H1 (cell line): ENCODE measurements around the gene ASTL. TPM values are rescaled to one million over a fixed set of nuclear protein-coding genes. Genes with fewer than 3 reads are reported as not detected.

Experiments used
- CTCF ChIA-PET: fragments of 300-600 bp; sonication (Branson Sonifier 250); formaldehyde crosslinking; loops from one replicate; lab custom pipeline; 2021; ENCODE audit not compliant: partially characterized antibody; lab: Charles Lee
- POLR2A ChIA-PET: fragments of 300-600 bp; sonication (Branson Sonifier 250); formaldehyde crosslinking; loops from one replicate; lab custom pipeline; 2021; ENCODE audit warnings: inconsistent platforms; ENCODE audit not compliant: partially characterized antibody; lab: Charles Lee
- DNase-seq, 2 experiments: peaks; one replicate each; pipeline versions ENCODE4 v3.0.0 to v3.0.0-alpha.2; 2010 to 2022; ENCODE audit warnings: low spot score in 2 of 2, low read depth in 1 of 2, mixed read lengths in 1 of 2
- FAIRE-seq: peaks from 2 replicates; lab custom pipeline; 2011; peaks lifted over from hg19 to GRCh38; lab: Jason Lieb, UNC
- H2AFZ ChIP-seq: 2 replicates; pipeline ENCODE4 v1.8.1; 2012; ENCODE audit warnings: low read length, inconsistent platforms
- H2AK5ac ChIP-seq: 2 replicates; pipeline ENCODE4 v1.6.1; 2013; ENCODE audit warnings: low read depth, low read length
- H2BK120ac ChIP-seq: replicated peaks from 2 replicates; pipeline ENCODE3; 2013; ENCODE audit warnings: low read depth, low read length, inconsistent platforms
- H2BK12ac ChIP-seq: 2 replicates; pipeline ENCODE4 v1.6.1; 2013; ENCODE audit warnings: low read depth, low read length
- H2BK15ac ChIP-seq: 2 replicates; pipeline ENCODE4 v1.6.1; 2013; ENCODE audit warnings: low read length
- H2BK20ac ChIP-seq: 2 replicates; pipeline ENCODE4 v1.6.1; 2013; ENCODE audit warnings: low read length
- H2BK5ac ChIP-seq: 2 replicates; pipeline ENCODE4 v1.6.1; 2013; ENCODE audit warnings: low read depth, low read length
- H3K14ac ChIP-seq: 2 replicates; pipeline ENCODE4 v1.6.1; 2013; ENCODE audit warnings: inconsistent platforms; ENCODE audit not compliant: insufficient read length
- H3K18ac ChIP-seq: 2 replicates; pipeline ENCODE4 v1.6.1; 2013; ENCODE audit warnings: low read length; ENCODE audit errors: extremely low read depth
- H3K23ac ChIP-seq: 2 replicates; pipeline ENCODE4 v1.6.1; 2013; ENCODE audit warnings: inconsistent platforms; ENCODE audit not compliant: insufficient read length
- H3K23me2 ChIP-seq: 2 replicates; pipeline ENCODE4 v1.6.1; 2013; ENCODE audit warnings: low read depth, low read length
- H3K27ac ChIP-seq: 2 replicates; pipeline ENCODE4 v1.6.1; 2011; ENCODE audit warnings: low read depth, low read length, inconsistent platforms
- H3K27me3 ChIP-seq, 4 experiments: replicated peaks in 1 of 4; 1 replicate in 1 of 4; 2 replicates in 3 of 4; pipeline versions ENCODE4 v1.6.1 to v1.8.1; 2011 to 2013; ENCODE audit warnings: low read length in 3 of 4, mild to moderate bottlenecking in 3 of 4, inconsistent platforms in 2 of 4, mixed read lengths in 2 of 4, moderate library complexity in 1 of 4; ENCODE audit not compliant: control insufficient read depth in 3 of 4, insufficient read depth in 3 of 4; ENCODE audit errors: extremely low read depth in 1 of 4
- H3K36me3 ChIP-seq, 4 experiments: 2 replicates each; pipeline versions ENCODE4 v1.6.1 to v1.8.1; 2011 to 2013; ENCODE audit warnings: mild to moderate bottlenecking in 4 of 4, low read length in 3 of 4, moderate library complexity in 2 of 4, control low read depth in 1 of 4, inconsistent platforms in 1 of 4; ENCODE audit not compliant: insufficient read depth in 4 of 4, control insufficient read depth in 2 of 4
- H3K4ac ChIP-seq: replicated peaks from 2 replicates; pipeline ENCODE3; 2013; ENCODE audit warnings: low read length, low read depth, mixed read lengths, inconsistent platforms; ENCODE audit not compliant: insufficient read length
- H3K4me1 ChIP-seq, 4 experiments: replicated peaks in 1 of 4; 1 replicate in 1 of 4; 2 replicates in 3 of 4; pipeline versions ENCODE4 v1.6.1 to v1.8.1; 2011 to 2013; ENCODE audit warnings: low read length in 3 of 4, inconsistent platforms in 2 of 4, mixed read lengths in 1 of 4; ENCODE audit not compliant: insufficient read depth in 4 of 4, control insufficient read depth in 3 of 4
- H3K4me2 ChIP-seq, 2 experiments: 2 replicates each; pipeline versions ENCODE4 v1.6.1 to v1.8.1; 2011 to 2013; ENCODE audit warnings: low read depth in 2 of 2, low read length in 2 of 2, control low read depth in 1 of 2, inconsistent platforms in 1 of 2, mild to moderate bottlenecking in 1 of 2; ENCODE audit not compliant: insufficient read depth in 1 of 2
- H3K4me3 ChIP-seq, 4 experiments: fragments of 200-600, 300-600 bp in 1 of 4; sonication (generic), shearing (Covaris generic), sonication (Bioruptor Twin) in 1 of 4; 2 replicates each; pipeline versions ENCODE4 v1.5.1 to v1.8.1; 2011 to 2016; ENCODE audit warnings: low read length in 4 of 4, low read depth in 3 of 4, control low read depth in 2 of 4, inconsistent platforms in 2 of 4, mild to moderate bottlenecking in 2 of 4, mixed read lengths in 1 of 4, moderate library complexity in 1 of 4; ENCODE audit not compliant: insufficient read depth in 2 of 4; ENCODE audit errors: extremely low read depth in 1 of 4
- H3K56ac ChIP-seq: replicated peaks from 2 replicates; pipeline ENCODE3; 2013; ENCODE audit warnings: low read depth, mild to moderate bottlenecking, mixed read lengths, low read length, inconsistent platforms; ENCODE audit not compliant: insufficient read length
- H3K79me1 ChIP-seq: 2 replicates; pipeline ENCODE4 v1.6.1; 2013; ENCODE audit warnings: low read depth, low read length, control low read depth
- H3K79me2 ChIP-seq, 2 experiments: 2 replicates each; pipeline versions ENCODE4 v1.6.1 to v1.8.1; 2012 to 2013; ENCODE audit warnings: low read length in 2 of 2, mild to moderate bottlenecking in 2 of 2, inconsistent platforms in 1 of 2; ENCODE audit not compliant: insufficient read depth in 2 of 2, control insufficient read depth in 1 of 2
- H3K9ac ChIP-seq, 4 experiments: replicated peaks in 1 of 4; 1 replicate in 1 of 4; 2 replicates in 3 of 4; pipeline versions ENCODE4 v1.6.1 to v1.8.1; 2011 to 2013; ENCODE audit warnings: low read depth in 3 of 4, low read length in 3 of 4, control low read depth in 2 of 4, mild to moderate bottlenecking in 2 of 4, moderate library complexity in 2 of 4, inconsistent platforms in 1 of 4; ENCODE audit errors: extremely low read depth in 1 of 4
- H3K9me3 ChIP-seq, 2 experiments: 2 replicates each; pipeline versions ENCODE4 v1.6.1 to v1.8.1; 2012 to 2013; ENCODE audit warnings: mild to moderate bottlenecking in 2 of 2, moderate library complexity in 2 of 2, control low read depth in 1 of 2, inconsistent platforms in 1 of 2, low read depth in 1 of 2, low read length in 1 of 2, mixed read lengths in 1 of 2; ENCODE audit not compliant: insufficient read depth in 2 of 2
- H4K20me1 ChIP-seq, 2 experiments: replicated peaks in 1 of 2; 2 replicates each; pipeline versions ENCODE3 to v1.8.1; 2011 to 2013; ENCODE audit warnings: inconsistent platforms in 2 of 2, low read length in 2 of 2, mild to moderate bottlenecking in 1 of 2; ENCODE audit not compliant: insufficient read depth in 2 of 2, control insufficient read depth in 1 of 2
- H4K5ac ChIP-seq: 2 replicates; pipeline ENCODE4 v1.6.1; 2013; ENCODE audit warnings: low read length, low read depth, mixed read lengths, inconsistent platforms; ENCODE audit not compliant: insufficient read length
- H4K8ac ChIP-seq: 2 replicates; pipeline ENCODE4 v1.8.0; 2013; ENCODE audit warnings: mild to moderate bottlenecking, moderate library complexity, low read length, inconsistent platforms; ENCODE audit not compliant: insufficient read depth; ENCODE audit errors: extremely low read depth
- H4K91ac ChIP-seq: replicated peaks from 2 replicates; pipeline ENCODE3; 2013; ENCODE audit warnings: low read length, mixed read lengths, inconsistent platforms; ENCODE audit not compliant: insufficient read length
- CHD1 ChIP-seq: IDR thresholded peaks from 2 replicates; pipeline ENCODE4 v1.6.1; 2012; ENCODE audit warnings: low read depth, low read length, improper control_type of control experiment
- CTCF ChIP-seq, 3 experiments: IDR thresholded peaks; 1 replicate in 2 of 3; 2 replicates in 1 of 3; pipeline versions ENCODE4 v1.5.1 to v1.6.1; 2011; ENCODE audit warnings: low read length in 3 of 3, mild to moderate bottlenecking in 3 of 3, inconsistent platforms in 2 of 3, low read depth in 1 of 3, moderate library complexity in 1 of 3; ENCODE audit not compliant: insufficient read depth in 1 of 3; ENCODE audit errors: control extremely low read depth in 1 of 3
- RAD21 ChIP-seq, 2 experiments: IDR thresholded peaks in 1 of 2; conservative IDR thresholded peaks in 1 of 2; 2 replicates each; pipeline ENCODE4 v1.6.1; 2011; ENCODE audit warnings: low read depth in 2 of 2, low read length in 2 of 2, improper control_type of control experiment in 1 of 2, inconsistent platforms in 1 of 2, mild to moderate bottlenecking in 1 of 2, moderate library complexity in 1 of 2
- WGBS, 2 experiments: shearing (Covaris generic) in 1 of 2; methylation state at CpG; one replicate each; pipeline versions ENCODE4 v1.1.6 to v1.1.7; 2013 to 2015; ENCODE audit warnings: low lambda C conversion rate in 2 of 2, mixed read lengths in 2 of 2, inconsistent platforms in 1 of 2, low coverage in 1 of 2, missing lambda C conversion rate in 1 of 2; ENCODE audit not compliant: insufficient replicate concordance in 2 of 2, insufficient coverage in 1 of 2, insufficient read length in 1 of 2; ENCODE audit errors: extremely low coverage in 1 of 2, missing lambda C conversion rate in 1 of 2; 5-methylcytosine and 5-hydroxymethylcytosine counted together
- polyA plus RNA-seq, 7 experiments: library from polyadenylated mRNA; depleted of rRNA in 3 of 7; stranded (reverse) in 5 of 7; unstranded in 2 of 7; fragments of >200 nt in 5 of 7; fragments of 200-250 nt in 2 of 7; gene quantifications; 1 replicate in 5 of 7; 2 replicates in 1 of 7; 4 replicates in 1 of 7; pipeline versions ENCODE4 v1.2.1 to v1.2.3, GENCODE V29; 2011 to 2013; ENCODE audit warnings: missing spikeins in 2 of 7, mixed read lengths in 2 of 7
- total RNA-seq: library from RNA; stranded (reverse); fragmentation: NEBNext Ultra II Directional; extraction: Animal tissue kit (Norgen Biotek cat#: 25700); gene quantifications from 2 replicates; pipeline ENCODE4 v1.2.1, GENCODE V29; 2021

The ASTL gene
- total and polyA plus RNA-seq, 2 of the 8 experiments (the other 6 are each of a cell fraction or from before 2014, with no cell fraction given), result 0.60 to 1.4 TPM

- Histone ChIP-seq H2AFZ (no peak overlapping the region), H4K8ac (no peak overlapping the region), H4K20me1 (no peaks in the 10 kb centered on the region), H3K4ac (no peak overlapping the region), H4K5ac (no peak overlapping the region), H3K9me3 (peaks cover 0 to 3% of the 10 kb centered on the region in 2 experiments; a peak in 1 of 4 replicates), H2BK120ac (no peak overlapping the region), H2BK20ac (no peak overlapping the region), H2AK5ac (no peak overlapping the region), H3K14ac (no peak overlapping the region), H3K18ac (no peak overlapping the region), H3K79me1 (no peaks in the 10 kb centered on the region), H2BK15ac (peak overlapping the region; percentile 5; the same call in 1 of the 2 replicates), H3K4me3 (no peak overlapping the region), H3K79me2 (no peaks in the 10 kb centered on the region), H3K4me2 (no peak overlapping the region), H3K23me2 (no peaks in the 10 kb centered on the region), H3K9ac (no peak overlapping the region), H3K23ac (no peak overlapping the region), H2BK12ac (no peak overlapping the region), H3K27ac (no peak overlapping the region), H3K56ac (no peak overlapping the region), H3K27me3 (no peaks in the 10 kb centered on the region), H3K4me1 (no peaks in the 10 kb centered on the region), H2BK5ac (no peak overlapping the region), H3K36me3 (no peaks in the 10 kb centered on the region), H4K91ac (no peak overlapping the region)
- FAIRE-seq (no peak), DNase-seq (peak; percentile 33 to 90)
- WGBS, 2 experiments, result 51% methylated on average over 8 of the region's 8 CpGs; no CpG with 5 or more reads in 1 of the 2 experiments
- ChIA-PET CTCF (interaction anchor here (0.6 to 5.6 kb wide), 53 partner anchors 8 to 324 kb away, joined by 3 to 155 read pairs (median 5); partner anchors contain the start of genes ADRA2B, ASTL and DUSP2), POLR2A (interaction anchor here (0.7 to 4.8 kb wide), 5 partner anchors 8 to 57 kb away, joined by 3 to 11 read pairs (median 4); partner anchors contain the start of gene ASTL)
- TF ChIP-seq RAD21 (IDR thresholded peaks at IDR 0.05 in 1 of 2, conservative IDR thresholded peaks at IDR 0.05 in 1 of 2; ENCODE audit: low read depth in 2 of 2, low read length in 2 of 2) (peak; percentile 93 to 96), CHD1 (no peak), CTCF (IDR thresholded peaks at IDR 0.05; ENCODE audit: control extremely low read depth in 1 of 3, insufficient read depth in 1 of 3, low read depth in 1 of 3, low read length in 3 of 3) (peak; percentile 90 to 96 (median 94))
Observed at GRCh38 chr2:96174251-96175144, 36.2 kb upstream of the ASTL start.
